Activated naive CD8-positive, alpha-beta T cell (primary cell): ENCODE results near the gene SLC6A6.

Experiments used
- H3K27ac Mint-ChIP-seq: one replicate; pipeline ENCODE4 v1.8.0; 2021; ENCODE audit warnings: mixed read lengths
- H3K27me3 Mint-ChIP-seq: one replicate; pipeline ENCODE4 v1.8.0; 2021; ENCODE audit warnings: mixed read lengths
- H3K36me3 Mint-ChIP-seq: one replicate; pipeline ENCODE4 v1.8.0; 2021; ENCODE audit warnings: mixed read lengths
- H3K4me1 Mint-ChIP-seq: one replicate; pipeline ENCODE4 v1.8.0; 2021; ENCODE audit warnings: low read depth, mixed read lengths
- H3K4me3 Mint-ChIP-seq: one replicate; pipeline ENCODE4 v1.8.0; 2021; ENCODE audit warnings: mild to moderate bottlenecking, mixed read lengths
- H3K9me3 Mint-ChIP-seq: one replicate; pipeline ENCODE4 v1.8.0; 2021; ENCODE audit warnings: low read depth, mixed read lengths

The SLC6A6 gene

GRCh38 chr3:14415501-14415900, 13.1 kb downstream of the SLC6A6 start:
- Mint-ChIP-seq H3K27ac (no peak overlapping the region), H3K9me3 (no peaks in the 10 kb centered on the region), H3K4me3 (no peak overlapping the region), H3K4me1 (peaks cover 15% of the 10 kb centered on the region), H3K27me3 (no peaks in the 10 kb centered on the region), H3K36me3 (peaks cover 9% of the 10 kb centered on the region)

GRCh38 chr3:14416453-14416852, 14.0 kb downstream of the SLC6A6 start:
- H3K27me3 Mint-ChIP-seq = no peaks in the 10 kb centered on the region
- no peak overlapping the region for H3K27ac Mint-ChIP-seq
- peaks cover 6% of the 10 kb centered on the region for H3K4me1 Mint-ChIP-seq
- no peaks in the 10 kb centered on the region for H3K9me3 Mint-ChIP-seq
- H3K36me3 Mint-ChIP-seq = peaks cover 9% of the 10 kb centered on the region
- no peak overlapping the region for H3K4me3 Mint-ChIP-seq

GRCh38 chr3:14418296-14419250, 16.2 kb downstream of the SLC6A6 start:
- Mint-ChIP-seq H3K27ac (no peak overlapping the region), H3K9me3 (no peaks in the 10 kb centered on the region), H3K27me3 (no peaks in the 10 kb centered on the region), H3K36me3 (peaks cover 9% of the 10 kb centered on the region), H3K4me1 (peaks cover 21% of the 10 kb centered on the region), H3K4me3 (no peak overlapping the region)

GRCh38 chr3:14422016-14422963, 19.9 kb downstream of the SLC6A6 start:
- Mint-ChIP-seq H3K9me3 (no peaks in the 10 kb centered on the region), H3K27me3 (no peaks in the 10 kb centered on the region), H3K27ac (no peak overlapping the region), H3K4me1 (peaks cover 54% of the 10 kb centered on the region), H3K36me3 (peaks cover 6% of the 10 kb centered on the region), H3K4me3 (no peak overlapping the region)

GRCh38 chr3:14423197-14423743, 20.9 kb downstream of the SLC6A6 start:
- Mint-ChIP-seq H3K36me3 (peaks cover 2% of the 10 kb centered on the region), H3K4me1 (peaks cover 62% of the 10 kb centered on the region), H3K27me3 (no peaks in the 10 kb centered on the region), H3K27ac (peak overlapping the region; percentile 89), H3K9me3 (no peaks in the 10 kb centered on the region), H3K4me3 (peak overlapping the region; percentile 47)

- H3K27me3 Mint-ChIP-seq = no peaks in the 10 kb centered on the region
- peak overlapping the region; percentile 47 for H3K4me3 Mint-ChIP-seq
- H3K4me1 Mint-ChIP-seq = peaks cover 69% of the 10 kb centered on the region
- no peaks in the 10 kb centered on the region for H3K36me3 Mint-ChIP-seq
- no peaks in the 10 kb centered on the region for H3K9me3 Mint-ChIP-seq
- H3K27ac Mint-ChIP-seq = peak overlapping the region; percentile 89
Observed at GRCh38 chr3:14423963-14424362, 21.6 kb downstream of the SLC6A6 start.

GRCh38 chr3:14424711-14425580, 22.5 kb downstream of the SLC6A6 start:
- H3K4me3 Mint-ChIP-seq = peak overlapping the region; percentile 64
- peaks cover 79% of the 10 kb centered on the region for H3K4me1 Mint-ChIP-seq
- no peaks in the 10 kb centered on the region for H3K27me3 Mint-ChIP-seq
- no peaks in the 10 kb centered on the region for H3K9me3 Mint-ChIP-seq
- H3K36me3 Mint-ChIP-seq = no peaks in the 10 kb centered on the region
- peak overlapping the region; percentile 89 for H3K27ac Mint-ChIP-seq

GRCh38 chr3:14425581-14426304, 23.3 kb downstream of the SLC6A6 start:
- Mint-ChIP-seq H3K27me3 (no peaks in the 10 kb centered on the region), H3K36me3 (no peaks in the 10 kb centered on the region), H3K4me1 (peaks cover 85% of the 10 kb centered on the region), H3K27ac (peak overlapping the region; percentile 83), H3K4me3 (peak overlapping the region; percentile 64), H3K9me3 (no peaks in the 10 kb centered on the region)

GRCh38 chr3:14426305-14426620, 23.9 kb downstream of the SLC6A6 start:
- H3K27me3 Mint-ChIP-seq = no peaks in the 10 kb centered on the region
- H3K9me3 Mint-ChIP-seq = no peaks in the 10 kb centered on the region
- peak overlapping the region; percentile 80 for H3K27ac Mint-ChIP-seq
- no peaks in the 10 kb centered on the region for H3K36me3 Mint-ChIP-seq
- H3K4me3 Mint-ChIP-seq = peak overlapping the region; percentile 45
- H3K4me1 Mint-ChIP-seq = peaks cover 90% of the 10 kb centered on the region

- peak overlapping the region; percentile 23 for H3K4me3 Mint-ChIP-seq
- peak overlapping the region; percentile 97 for H3K27ac Mint-ChIP-seq
- no peaks in the 10 kb centered on the region for H3K9me3 Mint-ChIP-seq
Observed at GRCh38 chr3:14428087-14429033, 26.0 kb downstream of the SLC6A6 start.

GRCh38 chr3:14429237-14429636, 26.8 kb downstream of the SLC6A6 start:
- Mint-ChIP-seq H3K4me3 (peak overlapping the region; percentile 52), H3K9me3 (no peaks in the 10 kb centered on the region), H3K36me3 (no peaks in the 10 kb centered on the region), H3K4me1 (peaks cover 91% of the 10 kb centered on the region), H3K27ac (peak overlapping the region; percentile 97), H3K27me3 (no peaks in the 10 kb centered on the region)

More at GRCh38 chr3:14428087-14429033, 26.0 kb downstream of the SLC6A6 start:
- Mint-ChIP-seq H3K36me3 (no peaks in the 10 kb centered on the region), H3K4me1 (peaks cover 95% of the 10 kb centered on the region), H3K27me3 (no peaks in the 10 kb centered on the region)

- H3K27me3 Mint-ChIP-seq = no peaks in the 10 kb centered on the region
- peak overlapping the region; percentile 97 for H3K27ac Mint-ChIP-seq
- no peaks in the 10 kb centered on the region for H3K9me3 Mint-ChIP-seq
- H3K4me3 Mint-ChIP-seq = peak overlapping the region; percentile 52
- peaks cover 91% of the 10 kb centered on the region for H3K4me1 Mint-ChIP-seq
- no peaks in the 10 kb centered on the region for H3K36me3 Mint-ChIP-seq
Observed at GRCh38 chr3:14429640-14430039, 27.2 kb downstream of the SLC6A6 start.

- Mint-ChIP-seq H3K4me3 (no peak overlapping the region), H3K9me3 (no peaks in the 10 kb centered on the region)
Observed at GRCh38 chr3:14430053-14430452, 27.6 kb downstream of the SLC6A6 start.

More at GRCh38 chr3:14430053-14430452, 27.6 kb downstream of the SLC6A6 start:
- Mint-ChIP-seq H3K36me3 (no peaks in the 10 kb centered on the region), H3K4me1 (peaks cover 90% of the 10 kb centered on the region), H3K27me3 (no peaks in the 10 kb centered on the region), H3K27ac (peak overlapping the region; percentile 97)
